Breast epithelium (tissue), 3 donors: ENCODE measurements around the gene MSH2.

ENCODE experiments used
- CTCF ChIP-seq, 3 donors: fragments of 450-650 bp; IDR thresholded peaks; one replicate each; pipeline ENCODE4 v1.5.1; 2016 to 2017; ENCODE audit warnings: antibody characterized with exemption in 3 of 3, mild to moderate bottlenecking in 3 of 3, moderate library complexity in 3 of 3
- POLR2A ChIP-seq: fragments of 450-650 bp; IDR thresholded peaks from one replicate; pipeline ENCODE4 v1.6.1; 2016; ENCODE audit warnings: antibody characterized with exemption, mild to moderate bottlenecking, moderate library complexity
- POLR2AphosphoS5 ChIP-seq, 3 donors: sonication (generic); formaldehyde crosslinking; IDR thresholded peaks; one replicate each; pipeline ENCODE4 v1.6.1; 2017; ENCODE audit warnings: antibody characterized with exemption in 3 of 3

GRCh38 chr2:47516360-47517104 lies 113.6 kb downstream of the MSH2 start:
- TF ChIP-seq CTCF (IDR thresholded peaks at IDR 0.05) (no peak), POLR2A (no peak), POLR2AphosphoS5 (IDR thresholded peaks at IDR 0.05) (no peak)
